ENCODE results near the gene ABLIM2. TPM values are rescaled to one million over a fixed set of nuclear protein-coding genes. Genes with fewer than 3 reads are reported as not detected.

ABLIM2 gene
- total and polyA plus RNA-seq, 2 of the 13 experiments (the other 11 are each of a cell fraction or from before 2014, with no cell fraction given) = 0.20 to 0.37 TPM

DNA sequence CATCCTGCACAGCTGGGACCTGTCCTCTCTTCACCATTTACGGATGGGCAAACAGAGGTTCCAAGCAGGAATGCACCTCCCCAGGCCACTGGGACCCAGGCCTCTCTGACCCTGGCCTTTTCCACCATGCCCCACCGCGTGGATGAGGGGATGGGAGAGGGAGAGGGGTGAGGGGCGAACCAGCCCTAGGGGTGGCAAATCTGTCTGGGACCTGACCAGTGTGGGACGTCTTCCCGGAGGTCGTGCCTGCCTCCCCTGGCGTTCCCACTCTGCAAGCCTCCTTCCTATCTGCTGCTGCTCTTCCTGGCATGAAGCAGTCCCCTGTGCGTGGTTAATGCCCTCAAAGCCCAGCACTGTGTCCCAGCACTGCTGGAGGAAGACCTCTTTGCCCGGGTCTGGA lies 35.9 kb downstream of the ABLIM2 start:
- Histone ChIP-seq H3K4me1 (ENCODE audit: insufficient read depth, low read length) (peaks cover 5% of the 10 kb centered on the region; the same call in 1 of the 2 replicates), H3K36me3 (replicated peaks in 1 of 2; ENCODE audit: control insufficient read depth in 1 of 2, insufficient read depth in 2 of 2, low read length in 2 of 2) (no peaks in the 10 kb centered on the region), H3K27me3 (ENCODE audit: control insufficient read depth in 1 of 2, insufficient read depth in 2 of 2, low read length in 2 of 2) (peaks cover 11 to 39% of the 10 kb centered on the region in 2 experiments), H3K4me3 (replicated peaks in 1 of 3; ENCODE audit: insufficient read depth in 1 of 3, low read depth in 2 of 3, low read length in 3 of 3) (no peak overlapping the region), H4K20me1 (ENCODE audit: insufficient read depth, low read length) (no peaks in the 10 kb centered on the region), H3K4me2 (ENCODE audit: low read depth, low read length) (no peak overlapping the region), H2AFZ (ENCODE audit: low read length) (no peak overlapping the region), H3K9me3 (ENCODE audit: low read length) (no peaks in the 10 kb centered on the region), H3K79me2 (ENCODE audit: insufficient read depth, low read length) (no peaks in the 10 kb centered on the region), H3K9ac (ENCODE audit: insufficient read depth, low read depth, low read length) (no peak overlapping the region), H3K27ac (ENCODE audit: extremely low read length, insufficient read depth, low read length) (no peak overlapping the region)
- ChIA-PET CTCF (ENCODE audit: low intra/inter-chr PET ratio, low total read pairs) (no interaction called here), POLR2A (no interaction called here)
- WGBS (ENCODE audit: low lambda C conversion rate) = 20% methylated on average over 3 of the region's 10 CpGs
- no TSS peak for BruUV-seq (replicated peaks)
- FAIRE-seq (no peak), ATAC-seq (no peak), DNase-seq (ENCODE audit: low spot score) (no peak)
- in situ Hi-C loops (cut with HindIII; ENCODE audit: extremely low pct_ligation_motif_present, low pct_unique_long_range_greater_than_20kb) (no loop called here), intact Hi-C loops (cut with micrococcal nuclease; ENCODE audit: unreplicated experiment) (no loop called here)
- TF ChIP-seq BHLHE40 (IDR thresholded peaks at IDR 0.05; ENCODE audit: low read length) (no peak), ZNF33B (CRISPR knock-in tag; IDR thresholded peaks at IDR 0.05) (no peak), ZNF230 (CRISPR knock-in tag; IDR thresholded peaks at IDR 0.05) (no peak), SALL1 (CRISPR knock-in tag; IDR thresholded peaks at IDR 0.05) (no peak)
- TF ChIP-seq, protein P1, sequence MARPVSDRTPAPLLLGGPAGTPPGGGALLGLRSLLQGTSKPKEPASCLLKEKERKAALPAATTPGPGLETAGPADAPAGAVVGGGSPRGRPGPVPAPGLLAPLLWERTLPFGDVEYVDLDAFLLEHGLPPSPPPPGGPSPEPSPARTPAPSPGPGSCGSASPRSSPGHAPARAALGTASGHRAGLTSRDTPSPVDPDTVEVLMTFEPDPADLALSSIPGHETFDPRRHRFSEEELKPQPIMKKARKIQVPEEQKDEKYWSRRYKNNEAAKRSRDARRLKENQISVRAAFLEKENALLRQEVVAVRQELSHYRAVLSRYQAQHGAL (CRISPR knock-in tag; IDR thresholded peaks at IDR 0.05; ENCODE audit: not compliant biosample characterization) = no peak
- TF ChIP-seq, protein P2, sequence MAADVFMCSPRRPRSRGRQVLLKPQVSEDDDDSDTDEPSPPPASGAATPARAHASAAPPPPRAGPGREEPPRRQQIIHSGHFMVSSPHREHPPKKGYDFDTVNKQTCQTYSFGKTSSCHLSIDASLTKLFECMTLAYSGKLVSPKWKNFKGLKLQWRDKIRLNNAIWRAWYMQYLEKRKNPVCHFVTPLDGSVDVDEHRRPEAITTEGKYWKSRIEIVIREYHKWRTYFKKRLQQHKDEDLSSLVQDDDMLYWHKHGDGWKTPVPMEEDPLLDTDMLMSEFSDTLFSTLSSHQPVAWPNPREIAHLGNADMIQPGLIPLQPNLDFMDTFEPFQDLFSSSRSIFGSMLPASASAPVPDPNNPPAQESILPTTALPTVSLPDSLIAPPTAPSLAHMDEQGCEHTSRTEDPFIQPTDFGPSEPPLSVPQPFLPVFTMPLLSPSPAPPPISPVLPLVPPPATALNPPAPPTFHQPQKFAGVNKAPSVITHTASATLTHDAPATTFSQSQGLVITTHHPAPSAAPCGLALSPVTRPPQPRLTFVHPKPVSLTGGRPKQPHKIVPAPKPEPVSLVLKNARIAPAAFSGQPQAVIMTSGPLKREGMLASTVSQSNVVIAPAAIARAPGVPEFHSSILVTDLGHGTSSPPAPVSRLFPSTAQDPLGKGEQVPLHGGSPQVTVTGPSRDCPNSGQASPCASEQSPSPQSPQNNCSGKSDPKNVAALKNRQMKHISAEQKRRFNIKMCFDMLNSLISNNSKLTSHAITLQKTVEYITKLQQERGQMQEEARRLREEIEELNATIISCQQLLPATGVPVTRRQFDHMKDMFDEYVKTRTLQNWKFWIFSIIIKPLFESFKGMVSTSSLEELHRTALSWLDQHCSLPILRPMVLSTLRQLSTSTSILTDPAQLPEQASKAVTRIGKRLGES (CRISPR knock-in tag; IDR thresholded peaks at IDR 0.05; ENCODE audit: borderline replicate concordance) = no peak
- TF ChIP-seq, protein P3, sequence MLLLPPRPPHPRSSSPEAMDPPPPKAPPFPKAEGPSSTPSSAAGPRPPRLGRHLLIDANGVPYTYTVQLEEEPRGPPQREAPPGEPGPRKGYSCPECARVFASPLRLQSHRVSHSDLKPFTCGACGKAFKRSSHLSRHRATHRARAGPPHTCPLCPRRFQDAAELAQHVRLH (CRISPR knock-in tag; IDR thresholded peaks at IDR 0.05; ENCODE audit: borderline replicate concordance, low read depth) = no peak

Data from HepG2 (cell line).